ENCODE measurements around the gene STX8. TPM values are rescaled to one million over a fixed set of nuclear protein-coding genes. Genes with fewer than 3 reads are reported as not detected.
"Not testable (repeated sequence)": the region's sequence is repeated elsewhere in the genome, so short reads cannot be mapped to it uniquely, and the experiment has no call there.

Gene STX8
- total and polyA plus RNA-seq, 4 donors = 14.7 to 39.5 (median 28.7) TPM

- Histone ChIP-seq H3K27ac (ENCODE audit: low read depth in 1 of 2, low read length in 2 of 2) (no peak overlapping the region), H3K36me3 (ENCODE audit: control insufficient read depth in 4 of 4, insufficient read depth in 3 of 4, low read depth in 1 of 4, low read length in 3 of 4) (no peaks in the 10 kb centered on the region), H3K4me1 (ENCODE audit: control insufficient read depth in 4 of 4, insufficient read depth in 4 of 4, low read length in 3 of 4) (no peaks in the 10 kb centered on the region), H3K4me3 (ENCODE audit: low read depth in 1 of 3, low read length in 3 of 3) (no peak overlapping the region), H3K9ac (ENCODE audit: low read depth in 1 of 2, low read length in 2 of 2) (no peak overlapping the region), H3K27me3 (ENCODE audit: control insufficient read depth in 4 of 4, insufficient read depth in 4 of 4, low read length in 3 of 4) (no peaks in the 10 kb centered on the region), H3K9me3 (ENCODE audit: control insufficient read depth in 4 of 4, low read length in 3 of 4) (no peaks in the 10 kb centered on the region)
- 96% methylated on average over 4 of the region's 4 CpGs for WGBS
- TF ChIP-seq NR2F2 (IDR thresholded peaks at IDR 0.05) (no peak), CTCF (IDR thresholded peaks at IDR 0.05; ENCODE audit: low read depth, low read length, missing input control) (no peak)
- DNase-seq (ENCODE audit: low spot score) = no peak
These were observed 23.0 kb upstream of the STX8 start for GRCh38 chr17:9598661-9599060.

DNA sequence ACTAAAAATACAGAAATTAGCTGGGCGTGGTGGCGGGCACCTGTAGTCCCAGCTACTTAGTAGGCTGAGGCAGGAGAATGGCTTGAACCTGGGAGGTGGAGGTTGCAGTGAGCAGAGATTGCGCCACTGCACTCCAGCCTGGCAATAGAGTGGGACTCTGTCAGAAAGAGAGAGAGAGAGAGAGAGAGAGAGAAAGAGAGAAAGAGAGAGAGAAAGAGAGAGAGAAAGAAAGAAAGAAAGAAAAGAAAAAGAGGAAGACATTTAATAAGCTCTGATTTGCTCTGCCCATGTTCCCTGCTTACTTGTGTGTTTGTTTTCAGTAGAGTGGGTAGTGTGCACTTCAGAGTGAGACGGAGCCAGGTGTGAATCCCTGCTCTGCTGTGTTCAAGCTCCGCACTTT lies 22.0 kb upstream of the STX8 start:
- H3K4me3 ChIP-seq (ENCODE audit: low read depth in 1 of 3, low read length in 3 of 3); H3K36me3 ChIP-seq (ENCODE audit: control insufficient read depth in 4 of 4, insufficient read depth in 3 of 4, low read depth in 1 of 4, low read length in 3 of 4); H3K4me1 ChIP-seq (ENCODE audit: control insufficient read depth in 4 of 4, insufficient read depth in 4 of 4, low read length in 3 of 4); H3K27me3 ChIP-seq (ENCODE audit: control insufficient read depth in 4 of 4, insufficient read depth in 4 of 4, low read length in 3 of 4); H3K9me3 ChIP-seq (ENCODE audit: control insufficient read depth in 4 of 4, low read length in 3 of 4); DNase-seq (ENCODE audit: low spot score); H3K9ac ChIP-seq (ENCODE audit: low read depth in 1 of 2, low read length in 2 of 2); H3K27ac ChIP-seq (ENCODE audit: low read depth in 1 of 2, low read length in 2 of 2): not testable (repeated sequence)
- WGBS = 93% methylated on average over 5 of the region's 5 CpGs

DNA sequence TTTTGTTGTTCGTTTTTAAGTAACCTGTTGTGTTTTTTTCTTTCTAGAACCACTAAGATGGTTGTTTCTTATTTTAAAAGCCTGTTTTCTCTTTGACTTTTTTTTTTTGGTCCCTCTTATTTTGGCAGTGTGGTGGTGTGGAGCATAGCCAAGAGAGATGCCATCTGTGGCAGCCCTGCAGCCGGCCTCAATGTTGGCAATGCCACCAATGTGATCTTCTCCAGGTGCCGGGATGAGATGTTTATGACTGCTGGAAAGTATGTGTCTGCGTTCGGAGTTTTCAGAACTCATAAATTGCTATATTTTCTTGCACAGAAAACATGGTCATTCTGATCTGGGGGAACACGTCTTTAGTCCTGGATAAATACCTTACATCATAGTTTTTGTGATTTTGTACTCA lies 18.4 kb upstream of the STX8 start:
- Histone ChIP-seq H3K4me1 (ENCODE audit: control insufficient read depth in 4 of 4, insufficient read depth in 4 of 4, low read length in 3 of 4) (no peaks in the 10 kb centered on the region), H3K27me3 (ENCODE audit: control insufficient read depth in 4 of 4, insufficient read depth in 4 of 4, low read length in 3 of 4) (no peaks in the 10 kb centered on the region), H3K27ac (ENCODE audit: low read depth in 1 of 2, low read length in 2 of 2) (no peak overlapping the region), H3K9me3 (ENCODE audit: control insufficient read depth in 4 of 4, low read length in 3 of 4) (no peaks in the 10 kb centered on the region), H3K36me3 (ENCODE audit: control insufficient read depth in 4 of 4, insufficient read depth in 3 of 4, low read depth in 1 of 4, low read length in 3 of 4) (no peaks in the 10 kb centered on the region), H3K4me3 (ENCODE audit: low read depth in 1 of 3, low read length in 3 of 3) (no peak overlapping the region), H3K9ac (ENCODE audit: low read depth in 1 of 2, low read length in 2 of 2) (no peak overlapping the region)
- TF ChIP-seq REST (IDR thresholded peaks at IDR 0.05) (no peak), CTCF (IDR thresholded peaks at IDR 0.05; ENCODE audit: low read depth, low read length, missing input control) (no peak), RAD21 (IDR thresholded peaks at IDR 0.05) (no peak), FOXA1 (IDR thresholded peaks at IDR 0.05) (no peak), EGR1 (IDR thresholded peaks at IDR 0.05; ENCODE audit: low read depth in 2 of 2) (no peak), RXRA (IDR thresholded peaks at IDR 0.05) (no peak), HNF4A (conservative IDR thresholded peaks at IDR 0.05) (no peak), NR2F2 (IDR thresholded peaks at IDR 0.05) (no peak), MAX (IDR thresholded peaks at IDR 0.05) (no peak), HNF4G (IDR thresholded peaks at IDR 0.05) (no peak), JUND (IDR thresholded peaks at IDR 0.05) (no peak), YY1 (IDR thresholded peaks at IDR 0.05) (no peak), TAF1 (conservative IDR thresholded peaks at IDR 0.05) (no peak), GABPA (IDR thresholded peaks at IDR 0.05 in 1 of 2, conservative IDR thresholded peaks at IDR 0.05 in 1 of 2) (no peak)
- TF ChIP-seq, protein P1, sequence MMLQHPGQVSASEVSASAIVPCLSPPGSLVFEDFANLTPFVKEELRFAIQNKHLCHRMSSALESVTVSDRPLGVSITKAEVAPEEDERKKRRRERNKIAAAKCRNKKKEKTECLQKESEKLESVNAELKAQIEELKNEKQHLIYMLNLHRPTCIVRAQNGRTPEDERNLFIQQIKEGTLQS (IDR thresholded peaks at IDR 0.05) = no peak
- no peak for DNase-seq (ENCODE audit: low spot score)
- 81% methylated on average over 6 of the region's 6 CpGs for WGBS

All from liver (tissue), 9 donors.